ENCODE data around the gene PTPRN2.

DNA sequence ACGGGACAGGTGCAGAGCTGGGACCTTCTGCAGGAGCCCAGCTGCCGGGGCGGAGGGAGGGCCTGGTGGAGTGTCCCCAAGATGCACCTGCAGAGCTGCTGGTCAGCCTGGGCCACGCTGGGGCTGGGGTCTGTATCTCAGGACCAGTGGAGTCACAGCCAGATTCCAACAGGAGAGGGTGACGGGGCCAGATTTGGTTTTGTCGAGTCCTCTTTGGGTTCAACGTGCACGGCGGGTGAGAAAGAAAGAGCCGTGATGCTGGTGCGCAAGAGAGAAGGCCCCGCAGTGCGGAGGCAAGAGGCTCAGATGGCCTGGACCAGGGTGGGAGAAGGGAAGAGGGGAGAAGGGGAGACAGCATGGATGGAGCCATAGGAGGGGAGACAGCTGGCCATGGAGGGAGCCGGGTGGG, 462.9 kb downstream of the PTPRN2 start:
- TF ChIP-seq, protein P1, sequence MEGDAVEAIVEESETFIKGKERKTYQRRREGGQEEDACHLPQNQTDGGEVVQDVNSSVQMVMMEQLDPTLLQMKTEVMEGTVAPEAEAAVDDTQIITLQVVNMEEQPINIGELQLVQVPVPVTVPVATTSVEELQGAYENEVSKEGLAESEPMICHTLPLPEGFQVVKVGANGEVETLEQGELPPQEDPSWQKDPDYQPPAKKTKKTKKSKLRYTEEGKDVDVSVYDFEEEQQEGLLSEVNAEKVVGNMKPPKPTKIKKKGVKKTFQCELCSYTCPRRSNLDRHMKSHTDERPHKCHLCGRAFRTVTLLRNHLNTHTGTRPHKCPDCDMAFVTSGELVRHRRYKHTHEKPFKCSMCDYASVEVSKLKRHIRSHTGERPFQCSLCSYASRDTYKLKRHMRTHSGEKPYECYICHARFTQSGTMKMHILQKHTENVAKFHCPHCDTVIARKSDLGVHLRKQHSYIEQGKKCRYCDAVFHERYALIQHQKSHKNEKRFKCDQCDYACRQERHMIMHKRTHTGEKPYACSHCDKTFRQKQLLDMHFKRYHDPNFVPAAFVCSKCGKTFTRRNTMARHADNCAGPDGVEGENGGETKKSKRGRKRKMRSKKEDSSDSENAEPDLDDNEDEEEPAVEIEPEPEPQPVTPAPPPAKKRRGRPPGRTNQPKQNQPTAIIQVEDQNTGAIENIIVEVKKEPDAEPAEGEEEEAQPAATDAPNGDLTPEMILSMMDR (IDR thresholded peaks at IDR 0.05), result no peak
- no peak for TF ChIP-seq POLR2A (IDR thresholded peaks at IDR 0.05)
- TF ChIP-seq EP300 (IDR thresholded peaks at IDR 0.05), result no peak
